ENCODE measurements around the gene PTGES3L.
A peak's percentile ranks its signal among the peaks of the same experiment; 100 is the strongest.
"Not testable (repeated sequence)": the region's sequence is repeated elsewhere in the genome, so short reads cannot be mapped to it uniquely, and the experiment has no call there.

The PTGES3L gene

GRCh38 chr17:43014020-43014648 is 34.3 kb upstream of the PTGES3L start:
- DNase-seq, result no peak

GRCh38 chr17:43013296-43013695 is 33.4 kb upstream of the PTGES3L start:
- no peak for DNase-seq

- no peak for DNase-seq
Measured at GRCh38 chr17:43011728-43012472, 32.0 kb upstream of the PTGES3L start.

- no peak for DNase-seq
Measured at GRCh38 chr17:43010667-43011308, 30.9 kb upstream of the PTGES3L start.

- DNase-seq, result peak; percentile 89
Measured at GRCh38 chr17:43006639-43007551, 27.0 kb upstream of the PTGES3L start, which contains the start of gene IFI35. Gene IFI35, plus strand, starts transcription at chr17:43006784. Its CDS starts 164 bp downstream, at chr17:43006948.

GRCh38 chr17:43003542-43004172 is 23.8 kb upstream of the PTGES3L start:
- DNase-seq, result no peak

GRCh38 chr17:43000894-43001293 is 21.0 kb upstream of the PTGES3L start:
- DNase-seq, result not testable (repeated sequence)

GRCh38 chr17:42999003-42999525 is 19.2 kb upstream of the PTGES3L start:
- DNase-seq, result no peak

GRCh38 chr17:42997984-42998938 is 18.4 kb upstream of the PTGES3L start, which contains the start of gene RPL27:
Gene RPL27, plus strand, starts transcription at chr17:42998419. Its CDS starts 332 bp downstream, at chr17:42998751.
- peak; percentile 99 for DNase-seq

- no peak for DNase-seq
Measured at GRCh38 chr17:42997390-42997983, 17.6 kb upstream of the PTGES3L start.

- not testable (repeated sequence) for DNase-seq
Measured at GRCh38 chr17:42993913-42994312, 14.0 kb upstream of the PTGES3L start.

GRCh38 chr17:42992872-42993271 is 13.0 kb upstream of the PTGES3L start:
- no peak for DNase-seq

- no peak for DNase-seq
Measured at GRCh38 chr17:42991471-42991870, 11.6 kb upstream of the PTGES3L start.

- DNase-seq, result no peak
Measured at GRCh38 chr17:42989726-42990652, 10.1 kb upstream of the PTGES3L start.

GRCh38 chr17:42989141-42989540 is 9.3 kb upstream of the PTGES3L start:
- DNase-seq, result no peak

- no peak for DNase-seq
Measured at GRCh38 chr17:42985225-42985624, 5.3 kb upstream of the PTGES3L start.

- no peak for DNase-seq
Measured at GRCh38 chr17:42982266-42982665, 2.4 kb upstream of the PTGES3L start.

GRCh38 chr17:42980766-42981397 is 1.0 kb upstream of the PTGES3L start:
- peak; percentile 56 for DNase-seq

Measured in CD4-positive, alpha-beta T cell treated with Interleukin-21 for 1 hour (primary cell).